Fibroblast of villous mesenchyme (primary cell): ENCODE data around the gene UNC5C. TPM values are rescaled to one million over a fixed set of nuclear protein-coding genes. Genes with fewer than 3 reads are reported as not detected.

ENCODE experiments used
- DNase-seq: peaks from one replicate; pipeline ENCODE4 v3.0.0-alpha.2; 2010; ENCODE audit warnings: low read depth
- H3K4me3 ChIP-seq: 2 replicates; pipeline ENCODE4 v1.5.1; 2011; ENCODE audit warnings: low read depth, mild to moderate bottlenecking, low read length
- total RNA-seq: library from RNA; depleted of rRNA; stranded (reverse); fragments of >200 nt; gene quantifications from 2 replicates; pipeline ENCODE4 v1.2.3, GENCODE V29; 2012
- TF ChIP-seq, protein P1 (sequence below): IDR thresholded peaks from 2 replicates; pipeline ENCODE4 v1.5.1; 2012; ENCODE audit warnings: low read depth, mild to moderate bottlenecking, low read length; ENCODE audit not compliant: insufficient read depth

UNC5C gene
- total RNA-seq, 1 donor = 0.43 TPM

DNA sequence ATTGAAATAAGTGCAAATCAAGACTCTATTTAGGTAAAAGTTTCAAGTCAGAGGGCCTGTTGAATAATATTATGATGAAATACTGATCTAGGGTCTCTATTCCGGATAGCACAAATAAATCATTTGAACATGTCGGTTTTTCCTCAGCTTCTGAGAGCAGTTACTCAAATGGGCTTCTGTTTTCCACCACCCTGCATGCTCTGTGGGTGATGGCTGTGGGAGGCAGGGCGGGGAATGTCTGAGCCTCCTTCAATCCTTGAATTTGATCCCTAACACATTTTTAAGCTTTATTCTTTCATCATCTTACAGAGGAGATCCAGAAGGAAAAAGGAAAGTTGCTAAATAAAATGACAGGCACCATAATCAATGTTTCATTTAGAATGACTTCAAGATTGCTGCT lies 8.5 kb downstream of the UNC5C start:
- H3K4me3 ChIP-seq = no peak overlapping the region
- DNase-seq = no peak
- TF ChIP-seq, protein P1, sequence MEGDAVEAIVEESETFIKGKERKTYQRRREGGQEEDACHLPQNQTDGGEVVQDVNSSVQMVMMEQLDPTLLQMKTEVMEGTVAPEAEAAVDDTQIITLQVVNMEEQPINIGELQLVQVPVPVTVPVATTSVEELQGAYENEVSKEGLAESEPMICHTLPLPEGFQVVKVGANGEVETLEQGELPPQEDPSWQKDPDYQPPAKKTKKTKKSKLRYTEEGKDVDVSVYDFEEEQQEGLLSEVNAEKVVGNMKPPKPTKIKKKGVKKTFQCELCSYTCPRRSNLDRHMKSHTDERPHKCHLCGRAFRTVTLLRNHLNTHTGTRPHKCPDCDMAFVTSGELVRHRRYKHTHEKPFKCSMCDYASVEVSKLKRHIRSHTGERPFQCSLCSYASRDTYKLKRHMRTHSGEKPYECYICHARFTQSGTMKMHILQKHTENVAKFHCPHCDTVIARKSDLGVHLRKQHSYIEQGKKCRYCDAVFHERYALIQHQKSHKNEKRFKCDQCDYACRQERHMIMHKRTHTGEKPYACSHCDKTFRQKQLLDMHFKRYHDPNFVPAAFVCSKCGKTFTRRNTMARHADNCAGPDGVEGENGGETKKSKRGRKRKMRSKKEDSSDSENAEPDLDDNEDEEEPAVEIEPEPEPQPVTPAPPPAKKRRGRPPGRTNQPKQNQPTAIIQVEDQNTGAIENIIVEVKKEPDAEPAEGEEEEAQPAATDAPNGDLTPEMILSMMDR = no peak

- no peak overlapping the region for H3K4me3 ChIP-seq
- TF ChIP-seq, protein P1 = no peak
Observed at GRCh38 chr4:95539106-95539505, 9.7 kb downstream of the UNC5C start.

GRCh38 chr4:95537863-95538488 lies 10.8 kb downstream of the UNC5C start:
- no peak overlapping the region for H3K4me3 ChIP-seq
- DNase-seq = peak; percentile 16
- TF ChIP-seq, protein P1 = no peak

More at GRCh38 chr4:95539106-95539505, 9.7 kb downstream of the UNC5C start:
- DNase-seq = no peak

- TF ChIP-seq, protein P1 = no peak
- DNase-seq = no peak
- H3K4me3 ChIP-seq = no peak overlapping the region
Observed at GRCh38 chr4:95537191-95537590, 11.6 kb downstream of the UNC5C start.

DNA sequence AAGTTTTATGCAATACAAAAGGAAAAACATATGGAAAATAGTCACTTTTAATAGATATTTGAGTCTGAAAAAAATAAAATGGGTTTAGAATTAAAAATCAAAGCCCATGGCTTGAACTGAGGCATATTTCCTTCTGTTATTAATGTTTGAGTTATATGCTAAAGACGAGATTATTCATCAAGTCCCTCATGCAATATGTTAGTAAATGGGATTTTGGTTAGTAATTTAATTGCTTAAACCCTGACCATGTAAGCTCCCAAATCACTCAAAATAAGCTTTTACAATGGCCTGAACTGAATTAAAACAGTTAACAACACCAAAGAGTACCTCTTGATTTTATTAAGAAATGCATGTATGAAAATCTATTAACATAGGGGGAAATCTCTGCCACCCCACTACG lies 12.1 kb downstream of the UNC5C start:
- TF ChIP-seq, protein P1 = no peak
- H3K4me3 ChIP-seq = no peak overlapping the region
- no peak for DNase-seq

DNA sequence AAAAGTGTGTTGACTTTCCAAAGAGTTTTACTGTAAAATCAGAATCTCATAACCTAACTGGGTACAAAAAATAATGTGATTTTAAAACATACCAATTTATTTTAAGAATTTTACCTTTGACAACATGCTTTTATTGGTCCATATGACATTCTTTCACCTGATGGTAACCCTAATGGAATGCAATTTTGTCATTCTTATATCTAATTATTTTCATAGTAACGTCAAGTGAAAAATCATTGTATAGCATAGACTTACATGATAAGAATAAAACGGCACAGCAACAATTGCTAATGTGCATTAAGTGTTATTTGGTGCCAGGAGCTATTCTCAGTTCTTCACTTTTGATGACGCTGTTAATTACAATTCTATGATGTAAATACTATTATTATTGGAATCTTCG lies 13.6 kb downstream of the UNC5C start:
- no peak overlapping the region for H3K4me3 ChIP-seq
- TF ChIP-seq, protein P1 = no peak
- DNase-seq = no peak

- no peak for DNase-seq
- H3K4me3 ChIP-seq = no peak overlapping the region
- TF ChIP-seq, protein P1 = no peak
Observed at GRCh38 chr4:95534032-95534431, 14.7 kb downstream of the UNC5C start.
